GM23338 (cell line): ENCODE results near the gene MYRFL. TPM values are rescaled to one million over a fixed set of nuclear protein-coding genes. Genes with fewer than 3 reads are reported as not detected.

ENCODE experiments used
- ATAC-seq: fragments of 200-7000 bp; cut with Tn5 transposase; 3 replicates; pipeline ENCODE4 v1.9.1; 2020
- DNase-seq: peaks from one replicate; pipeline ENCODE4 v3.0.0-alpha.2; 2015; ENCODE audit warnings: low spot score
- H2AFZ ChIP-seq: fragments of 200-600 bp; sonication (generic); 2 replicates; pipeline ENCODE4 v1.8.0; 2016; ENCODE audit warnings: antibody characterized with exemption, mild to moderate bottlenecking, moderate library complexity
- H3F3A ChIP-seq: fragments of 200-600 bp; sonication (generic); replicated peaks from 2 replicates; pipeline ENCODE4 v1.8.0; 2017; ENCODE audit warnings: antibody characterized with exemption, mixed run types, low read depth
- H3K27ac ChIP-seq: fragments of 200-600 bp; sonication (generic); 2 replicates; pipeline ENCODE4 v1.6.1; 2016; ENCODE audit warnings: low read depth
- H3K27me3 ChIP-seq: fragments of 200-600 bp; sonication (generic); 2 replicates; pipeline ENCODE4 v1.8.0; 2016; ENCODE audit warnings: mild to moderate bottlenecking, mixed run types, moderate library complexity; ENCODE audit not compliant: insufficient read depth
- H3K36me3 ChIP-seq: fragments of 200-600 bp; sonication (generic); 2 replicates; pipeline ENCODE4 v1.8.0; 2016; ENCODE audit warnings: mild to moderate bottlenecking; ENCODE audit not compliant: insufficient read depth
- H3K4me1 ChIP-seq: fragments of 200-600 bp; sonication (generic); 2 replicates; pipeline ENCODE4 v1.8.0; 2016; ENCODE audit warnings: mild to moderate bottlenecking, moderate library complexity; ENCODE audit not compliant: insufficient read depth
- H3K4me2 ChIP-seq: fragments of 200-600 bp; sonication (generic); 2 replicates; pipeline ENCODE4 v1.7.1; 2017; ENCODE audit warnings: mixed run types
- H3K4me3 ChIP-seq: fragments of 200-600 bp; sonication (generic); 2 replicates; pipeline ENCODE4 v1.6.1; 2016; ENCODE audit warnings: mixed run types
- H3K79me2 ChIP-seq: fragments of 200-600 bp; sonication (generic); replicated peaks from 2 replicates; pipeline ENCODE4 v1.8.0; 2017; ENCODE audit warnings: mild to moderate bottlenecking; ENCODE audit not compliant: insufficient read depth
- H3K9me2 ChIP-seq: fragments of 200-600 bp; sonication (generic); 2 replicates; pipeline ENCODE4 v1.8.0; 2017; ENCODE audit not compliant: insufficient read depth
- H4K20me1 ChIP-seq: fragments of 200-600 bp; sonication (generic); replicated peaks from 2 replicates; pipeline ENCODE4 v1.8.0; 2017; ENCODE audit warnings: mild to moderate bottlenecking; ENCODE audit not compliant: insufficient read depth
- H3K27ac Mint-ChIP-seq: 2 replicates; pipeline ENCODE4 v1.8.0; 2020; ENCODE audit warnings: inconsistent platforms, mild to moderate bottlenecking, moderate library complexity, mixed read lengths
- H3K27me3 Mint-ChIP-seq: 3 replicates; pipeline ENCODE4 v1.8.0; 2022; ENCODE audit warnings: low read depth, mild to moderate bottlenecking, moderate library complexity, mixed read lengths, inconsistent platforms; ENCODE audit not compliant: insufficient read depth, poor library complexity
- H3K36me3 Mint-ChIP-seq: 3 replicates; pipeline ENCODE4 v1.8.0; 2021; ENCODE audit warnings: low read depth, mild to moderate bottlenecking, inconsistent platforms, moderate library complexity, mixed read lengths
- H3K4me1 Mint-ChIP-seq: 3 replicates; pipeline ENCODE4 v1.8.0; 2020; ENCODE audit warnings: mild to moderate bottlenecking, inconsistent platforms, mixed read lengths
- H3K4me3 Mint-ChIP-seq: 3 replicates; pipeline ENCODE4 v1.8.0; 2021; ENCODE audit warnings: moderate library complexity, mild to moderate bottlenecking, inconsistent platforms, mixed read lengths
- H3K9me3 Mint-ChIP-seq: 3 replicates; pipeline ENCODE4 v1.8.0; 2020; ENCODE audit warnings: moderate library complexity, mild to moderate bottlenecking, inconsistent platforms, mixed read lengths
- CREB1 ChIP-seq: fragments of 250-450 bp; sonication (Bioruptor Pico); IDR thresholded peaks from 2 replicates; pipeline ENCODE4 v1.5.0; 2020; ENCODE audit warnings: low read depth, mild to moderate bottlenecking, moderate library complexity
- EZH2 ChIP-seq: fragments of 200-600 bp; sonication (generic); IDR thresholded peaks from one replicate; pipeline ENCODE4 v1.8.0; 2017; ENCODE audit warnings: antibody characterized with exemption, mild to moderate bottlenecking, low read depth; ENCODE audit not compliant: unreplicated experiment
- EZH2phosphoT487 ChIP-seq: fragments of 200-600 bp; sonication (generic); IDR thresholded peaks from one replicate; pipeline ENCODE4 v1.8.1; 2018; ENCODE audit warnings: antibody characterized with exemption; ENCODE audit not compliant: unreplicated experiment
- JUNB ChIP-seq: IDR thresholded peaks from one replicate; pipeline ENCODE4 v1.6.1; 2016; ENCODE audit warnings: antibody characterized with exemption; ENCODE audit not compliant: unreplicated experiment
- NANOG ChIP-seq: IDR thresholded peaks from 2 replicates; pipeline ENCODE4 v1.6.1; 2016; ENCODE audit warnings: antibody characterized with exemption, borderline replicate concordance
- POLR2AphosphoS5 ChIP-seq: IDR thresholded peaks from 2 replicates; pipeline ENCODE4 v1.6.1; 2016; ENCODE audit warnings: antibody characterized with exemption, low read depth
- STAT1 ChIP-seq: IDR thresholded peaks from one replicate; pipeline ENCODE4 v1.6.1; 2016; ENCODE audit warnings: antibody characterized with exemption; ENCODE audit not compliant: unreplicated experiment
- ZNF114 ChIP-seq: fragments of 250-450 bp; sonication (Bioruptor Pico); IDR thresholded peaks from 2 replicates; pipeline ENCODE4 v1.5.0; 2020; ENCODE audit warnings: mild to moderate bottlenecking, moderate library complexity
- polyA plus RNA-seq: library from polyadenylated mRNA; unstranded; fragments of >200 nt; fragmentation: Nextera tagmentation; extraction: Ambion mirVana; gene quantifications from 2 replicates; pipeline ENCODE4 v1.2.1, GENCODE V29; 2016
- total RNA-seq: library from RNA; depleted of rRNA; stranded (reverse); fragments of >200 nt; shearing (Covaris generic); gene quantifications from 2 replicates; pipeline ENCODE4 v1.2.3, GENCODE V29; 2014
- TF ChIP-seq, protein P1 (sequence below): IDR thresholded peaks from one replicate; pipeline ENCODE4 v1.6.1; 2018; ENCODE audit warnings: antibody characterized with exemption; ENCODE audit not compliant: unreplicated experiment
- TF ChIP-seq, protein P2 (sequence below): fragments of 250-450 bp; sonication (Bioruptor Pico); IDR thresholded peaks from 2 replicates; pipeline ENCODE4 v1.5.0; 2020; ENCODE audit warnings: mild to moderate bottlenecking, moderate library complexity
- TF ChIP-seq, protein P3 (sequence below), 2 experiments: fragments of 200-600 bp in 1 of 2; sonication (generic) in 1 of 2; conservative IDR thresholded peaks; 2 replicates each; pipeline versions ENCODE4 v1.5.1 to v1.6.1; 2016 to 2017; ENCODE audit warnings: antibody characterized with exemption in 2 of 2, low read depth in 2 of 2, mild to moderate bottlenecking in 2 of 2, moderate library complexity in 1 of 2

MYRFL gene
- total and polyA plus RNA-seq, 2 experiments from 2014 or later = 2.3 to 2.8 TPM

DNA sequence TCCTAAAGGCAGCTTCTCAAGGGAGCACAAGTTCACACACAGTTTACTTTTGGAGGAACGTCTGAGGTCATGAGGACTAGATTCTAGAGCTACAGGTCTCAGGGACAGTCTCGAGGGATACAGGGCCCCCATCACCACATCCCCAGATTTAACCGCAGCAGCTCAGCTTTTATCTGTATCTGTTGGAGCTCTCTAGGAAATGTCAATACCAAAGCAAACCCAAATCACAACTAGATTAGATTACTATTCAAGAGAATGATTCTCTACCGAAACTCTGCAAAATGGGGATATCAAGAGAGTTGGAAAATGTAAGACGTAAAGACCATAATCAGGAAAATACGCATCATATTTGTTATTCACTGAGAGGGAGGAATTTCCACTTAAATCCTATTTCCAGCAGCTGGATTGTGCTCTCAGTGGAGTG lies 4.0 kb upstream of the MYRFL start:
- peaks cover 8% of the 10 kb centered on the region; the same call in 2 of the 3 replicates for H3K4me1 Mint-ChIP-seq
- no peaks in the 10 kb centered on the region for H3K36me3 Mint-ChIP-seq

DNA sequence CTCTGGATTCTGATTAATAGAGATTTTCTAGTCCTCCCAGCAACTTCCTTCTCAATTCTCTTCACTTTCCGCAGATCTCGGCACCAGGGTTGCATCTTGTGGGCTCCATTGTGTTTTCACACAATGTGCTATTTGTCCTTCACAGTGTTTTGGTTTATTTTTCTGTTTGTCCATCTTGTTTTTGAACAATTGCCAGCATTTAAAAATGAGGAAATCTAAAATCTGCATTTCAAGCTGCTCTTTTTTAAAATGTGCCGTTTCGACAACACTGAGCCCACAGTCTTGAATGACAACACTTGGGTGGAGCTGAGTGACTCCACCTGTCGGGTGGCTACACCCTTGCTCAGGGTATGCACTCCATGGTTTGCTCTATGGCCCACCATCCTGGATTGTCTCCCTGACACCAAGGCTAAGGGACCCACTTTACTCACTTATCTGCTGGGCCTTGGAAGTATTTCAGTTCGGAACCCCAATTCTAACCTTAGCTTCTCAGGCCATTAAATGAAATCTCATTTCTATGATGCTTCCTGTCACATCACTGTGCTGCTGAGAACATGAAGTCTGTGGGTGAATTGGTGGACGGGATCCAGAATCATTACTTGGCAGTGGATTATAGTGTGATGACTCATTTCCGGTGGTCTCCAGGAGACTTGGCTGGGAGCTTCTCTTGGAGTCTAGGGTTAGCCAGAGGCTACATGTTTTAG lies 3.4 kb upstream of the MYRFL start:
- Histone ChIP-seq H4K20me1 (no peaks in the 10 kb centered on the region), H3K4me3 (no peak overlapping the region), H3K36me3 (no peaks in the 10 kb centered on the region), H3K4me1 (no peaks in the 10 kb centered on the region; the same call in 1 of the 2 replicates), H3K27ac (no peak overlapping the region; the same call in 1 of the 2 replicates), H3F3A (no peaks in the 10 kb centered on the region), H2AFZ (no peak overlapping the region), H3K27me3 (no peaks in the 10 kb centered on the region), H3K79me2 (no peaks in the 10 kb centered on the region), H3K9me2 (no peaks in the 10 kb centered on the region), H3K4me2 (no peak overlapping the region)
- peaks cover 8% of the 10 kb centered on the region; the same call in 2 of the 3 replicates for H3K4me1 Mint-ChIP-seq
- ATAC-seq = peak; percentile 63
- no peak for DNase-seq
- no peaks in the 10 kb centered on the region for H3K36me3 Mint-ChIP-seq
- H3K4me3 Mint-ChIP-seq = no peak overlapping the region
- H3K27ac Mint-ChIP-seq = no peak overlapping the region
- peaks cover 2% of the 10 kb centered on the region for H3K27me3 Mint-ChIP-seq
- no peaks in the 10 kb centered on the region for H3K9me3 Mint-ChIP-seq
- TF ChIP-seq NANOG (no peak), CREB1 (CRISPR knock-in tag) (no peak), EZH2 (no peak), STAT1 (no peak)
- TF ChIP-seq, protein P1, sequence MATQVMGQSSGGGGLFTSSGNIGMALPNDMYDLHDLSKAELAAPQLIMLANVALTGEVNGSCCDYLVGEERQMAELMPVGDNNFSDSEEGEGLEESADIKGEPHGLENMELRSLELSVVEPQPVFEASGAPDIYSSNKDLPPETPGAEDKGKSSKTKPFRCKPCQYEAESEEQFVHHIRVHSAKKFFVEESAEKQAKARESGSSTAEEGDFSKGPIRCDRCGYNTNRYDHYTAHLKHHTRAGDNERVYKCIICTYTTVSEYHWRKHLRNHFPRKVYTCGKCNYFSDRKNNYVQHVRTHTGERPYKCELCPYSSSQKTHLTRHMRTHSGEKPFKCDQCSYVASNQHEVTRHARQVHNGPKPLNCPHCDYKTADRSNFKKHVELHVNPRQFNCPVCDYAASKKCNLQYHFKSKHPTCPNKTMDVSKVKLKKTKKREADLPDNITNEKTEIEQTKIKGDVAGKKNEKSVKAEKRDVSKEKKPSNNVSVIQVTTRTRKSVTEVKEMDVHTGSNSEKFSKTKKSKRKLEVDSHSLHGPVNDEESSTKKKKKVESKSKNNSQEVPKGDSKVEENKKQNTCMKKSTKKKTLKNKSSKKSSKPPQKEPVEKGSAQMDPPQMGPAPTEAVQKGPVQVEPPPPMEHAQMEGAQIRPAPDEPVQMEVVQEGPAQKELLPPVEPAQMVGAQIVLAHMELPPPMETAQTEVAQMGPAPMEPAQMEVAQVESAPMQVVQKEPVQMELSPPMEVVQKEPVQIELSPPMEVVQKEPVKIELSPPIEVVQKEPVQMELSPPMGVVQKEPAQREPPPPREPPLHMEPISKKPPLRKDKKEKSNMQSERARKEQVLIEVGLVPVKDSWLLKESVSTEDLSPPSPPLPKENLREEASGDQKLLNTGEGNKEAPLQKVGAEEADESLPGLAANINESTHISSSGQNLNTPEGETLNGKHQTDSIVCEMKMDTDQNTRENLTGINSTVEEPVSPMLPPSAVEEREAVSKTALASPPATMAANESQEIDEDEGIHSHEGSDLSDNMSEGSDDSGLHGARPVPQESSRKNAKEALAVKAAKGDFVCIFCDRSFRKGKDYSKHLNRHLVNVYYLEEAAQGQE = no peak
- TF ChIP-seq, protein P2, sequence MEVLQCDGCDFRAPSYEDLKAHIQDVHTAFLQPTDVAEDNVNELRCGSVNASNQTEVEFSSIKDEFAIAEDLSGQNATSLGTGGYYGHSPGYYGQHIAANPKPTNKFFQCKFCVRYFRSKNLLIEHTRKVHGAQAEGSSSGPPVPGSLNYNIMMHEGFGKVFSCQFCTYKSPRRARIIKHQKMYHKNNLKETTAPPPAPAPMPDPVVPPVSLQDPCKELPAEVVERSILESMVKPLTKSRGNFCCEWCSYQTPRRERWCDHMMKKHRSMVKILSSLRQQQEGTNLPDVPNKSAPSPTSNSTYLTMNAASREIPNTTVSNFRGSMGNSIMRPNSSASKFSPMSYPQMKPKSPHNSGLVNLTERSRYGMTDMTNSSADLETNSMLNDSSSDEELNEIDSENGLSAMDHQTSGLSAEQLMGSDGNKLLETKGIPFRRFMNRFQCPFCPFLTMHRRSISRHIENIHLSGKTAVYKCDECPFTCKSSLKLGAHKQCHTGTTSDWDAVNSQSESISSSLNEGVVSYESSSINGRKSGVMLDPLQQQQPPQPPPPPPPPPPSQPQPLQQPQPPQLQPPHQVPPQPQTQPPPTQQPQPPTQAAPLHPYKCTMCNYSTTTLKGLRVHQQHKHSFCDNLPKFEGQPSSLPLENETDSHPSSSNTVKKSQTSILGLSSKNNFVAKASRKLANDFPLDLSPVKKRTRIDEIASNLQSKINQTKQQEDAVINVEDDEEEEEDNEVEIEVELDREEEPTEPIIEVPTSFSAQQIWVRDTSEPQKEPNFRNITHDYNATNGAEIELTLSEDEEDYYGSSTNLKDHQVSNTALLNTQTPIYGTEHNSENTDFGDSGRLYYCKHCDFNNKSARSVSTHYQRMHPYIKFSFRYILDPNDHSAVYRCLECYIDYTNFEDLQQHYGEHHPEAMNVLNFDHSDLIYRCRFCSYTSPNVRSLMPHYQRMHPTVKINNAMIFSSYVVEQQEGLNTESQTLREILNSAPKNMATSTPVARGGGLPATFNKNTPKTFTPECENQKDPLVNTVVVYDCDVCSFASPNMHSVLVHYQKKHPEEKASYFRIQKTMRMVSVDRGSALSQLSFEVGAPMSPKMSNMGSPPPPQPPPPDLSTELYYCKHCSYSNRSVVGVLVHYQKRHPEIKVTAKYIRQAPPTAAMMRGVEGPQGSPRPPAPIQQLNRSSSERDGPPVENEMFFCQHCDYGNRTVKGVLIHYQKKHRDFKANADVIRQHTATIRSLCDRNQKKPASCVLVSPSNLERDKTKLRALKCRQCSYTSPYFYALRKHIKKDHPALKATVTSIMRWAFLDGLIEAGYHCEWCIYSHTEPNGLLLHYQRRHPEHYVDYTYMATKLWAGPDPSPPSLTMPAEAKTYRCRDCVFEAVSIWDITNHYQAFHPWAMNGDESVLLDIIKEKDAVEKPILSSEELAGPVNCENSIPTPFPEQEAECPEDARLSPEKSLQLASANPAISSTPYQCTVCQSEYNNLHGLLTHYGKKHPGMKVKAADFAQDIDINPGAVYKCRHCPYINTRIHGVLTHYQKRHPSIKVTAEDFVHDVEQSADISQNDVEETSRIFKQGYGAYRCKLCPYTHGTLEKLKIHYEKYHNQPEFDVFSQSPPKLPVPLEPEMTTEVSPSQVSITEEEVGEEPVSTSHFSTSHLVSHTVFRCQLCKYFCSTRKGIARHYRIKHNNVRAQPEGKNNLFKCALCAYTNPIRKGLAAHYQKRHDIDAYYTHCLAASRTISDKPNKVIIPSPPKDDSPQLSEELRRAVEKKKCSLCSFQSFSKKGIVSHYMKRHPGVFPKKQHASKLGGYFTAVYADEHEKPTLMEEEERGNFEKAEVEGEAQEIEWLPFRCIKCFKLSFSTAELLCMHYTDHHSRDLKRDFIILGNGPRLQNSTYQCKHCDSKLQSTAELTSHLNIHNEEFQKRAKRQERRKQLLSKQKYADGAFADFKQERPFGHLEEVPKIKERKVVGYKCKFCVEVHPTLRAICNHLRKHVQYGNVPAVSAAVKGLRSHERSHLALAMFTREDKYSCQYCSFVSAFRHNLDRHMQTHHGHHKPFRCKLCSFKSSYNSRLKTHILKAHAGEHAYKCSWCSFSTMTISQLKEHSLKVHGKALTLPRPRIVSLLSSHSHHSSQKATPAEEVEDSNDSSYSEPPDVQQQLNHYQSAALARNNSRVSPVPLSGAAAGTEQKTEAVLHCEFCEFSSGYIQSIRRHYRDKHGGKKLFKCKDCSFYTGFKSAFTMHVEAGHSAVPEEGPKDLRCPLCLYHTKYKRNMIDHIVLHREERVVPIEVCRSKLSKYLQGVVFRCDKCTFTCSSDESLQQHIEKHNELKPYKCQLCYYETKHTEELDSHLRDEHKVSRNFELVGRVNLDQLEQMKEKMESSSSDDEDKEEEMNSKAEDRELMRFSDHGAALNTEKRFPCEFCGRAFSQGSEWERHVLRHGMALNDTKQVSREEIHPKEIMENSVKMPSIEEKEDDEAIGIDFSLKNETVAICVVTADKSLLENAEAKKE (CRISPR knock-in tag) = no peak
- TF ChIP-seq, protein P3, sequence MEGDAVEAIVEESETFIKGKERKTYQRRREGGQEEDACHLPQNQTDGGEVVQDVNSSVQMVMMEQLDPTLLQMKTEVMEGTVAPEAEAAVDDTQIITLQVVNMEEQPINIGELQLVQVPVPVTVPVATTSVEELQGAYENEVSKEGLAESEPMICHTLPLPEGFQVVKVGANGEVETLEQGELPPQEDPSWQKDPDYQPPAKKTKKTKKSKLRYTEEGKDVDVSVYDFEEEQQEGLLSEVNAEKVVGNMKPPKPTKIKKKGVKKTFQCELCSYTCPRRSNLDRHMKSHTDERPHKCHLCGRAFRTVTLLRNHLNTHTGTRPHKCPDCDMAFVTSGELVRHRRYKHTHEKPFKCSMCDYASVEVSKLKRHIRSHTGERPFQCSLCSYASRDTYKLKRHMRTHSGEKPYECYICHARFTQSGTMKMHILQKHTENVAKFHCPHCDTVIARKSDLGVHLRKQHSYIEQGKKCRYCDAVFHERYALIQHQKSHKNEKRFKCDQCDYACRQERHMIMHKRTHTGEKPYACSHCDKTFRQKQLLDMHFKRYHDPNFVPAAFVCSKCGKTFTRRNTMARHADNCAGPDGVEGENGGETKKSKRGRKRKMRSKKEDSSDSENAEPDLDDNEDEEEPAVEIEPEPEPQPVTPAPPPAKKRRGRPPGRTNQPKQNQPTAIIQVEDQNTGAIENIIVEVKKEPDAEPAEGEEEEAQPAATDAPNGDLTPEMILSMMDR (conservative IDR thresholded peaks at IDR 0.05; ENCODE audit: low read depth in 2 of 2) = no peak

More for the DNA sequence above, 4.0 kb upstream of the MYRFL start:
- Histone ChIP-seq H3K36me3 (no peaks in the 10 kb centered on the region), H3K4me2 (no peak overlapping the region), H3K9me2 (no peaks in the 10 kb centered on the region), H3F3A (no peaks in the 10 kb centered on the region), H3K79me2 (no peaks in the 10 kb centered on the region), H3K4me1 (no peaks in the 10 kb centered on the region; the same call in 1 of the 2 replicates), H4K20me1 (no peaks in the 10 kb centered on the region), H3K27ac (no peak overlapping the region; the same call in 1 of the 2 replicates), H2AFZ (no peak overlapping the region), H3K4me3 (no peak overlapping the region), H3K27me3 (no peaks in the 10 kb centered on the region)
- no peak for DNase-seq
- TF ChIP-seq JUNB (no peak), EZH2phosphoT487 (no peak), ZNF114 (CRISPR knock-in tag) (no peak), POLR2AphosphoS5 (no peak), NANOG (no peak)
- H3K4me3 Mint-ChIP-seq = no peak overlapping the region
- H3K27me3 Mint-ChIP-seq = peaks cover 2% of the 10 kb centered on the region
- no peak for ATAC-seq
- no peaks in the 10 kb centered on the region for H3K9me3 Mint-ChIP-seq
- H3K27ac Mint-ChIP-seq = no peak overlapping the region
